Occipital lobe (tissue), 2 donors: ENCODE data around the gene SCN8A. TPM values are rescaled to one million over a fixed set of nuclear protein-coding genes. Genes with fewer than 3 reads are reported as not detected.

Source experiments
- DNase-seq: peaks from one replicate; lab custom pipeline; 2025; lab: John Stamatoyannopoulos, UW
- total RNA-seq: library from RNA; depleted of rRNA; stranded (reverse); fragments of >200 nt; gene quantifications from one replicate; pipeline ENCODE4 v1.2.3, GENCODE V29; 2014

SCN8A gene
- total RNA-seq, 1 donor from 2014 or later, result 51.2 TPM

DNA sequence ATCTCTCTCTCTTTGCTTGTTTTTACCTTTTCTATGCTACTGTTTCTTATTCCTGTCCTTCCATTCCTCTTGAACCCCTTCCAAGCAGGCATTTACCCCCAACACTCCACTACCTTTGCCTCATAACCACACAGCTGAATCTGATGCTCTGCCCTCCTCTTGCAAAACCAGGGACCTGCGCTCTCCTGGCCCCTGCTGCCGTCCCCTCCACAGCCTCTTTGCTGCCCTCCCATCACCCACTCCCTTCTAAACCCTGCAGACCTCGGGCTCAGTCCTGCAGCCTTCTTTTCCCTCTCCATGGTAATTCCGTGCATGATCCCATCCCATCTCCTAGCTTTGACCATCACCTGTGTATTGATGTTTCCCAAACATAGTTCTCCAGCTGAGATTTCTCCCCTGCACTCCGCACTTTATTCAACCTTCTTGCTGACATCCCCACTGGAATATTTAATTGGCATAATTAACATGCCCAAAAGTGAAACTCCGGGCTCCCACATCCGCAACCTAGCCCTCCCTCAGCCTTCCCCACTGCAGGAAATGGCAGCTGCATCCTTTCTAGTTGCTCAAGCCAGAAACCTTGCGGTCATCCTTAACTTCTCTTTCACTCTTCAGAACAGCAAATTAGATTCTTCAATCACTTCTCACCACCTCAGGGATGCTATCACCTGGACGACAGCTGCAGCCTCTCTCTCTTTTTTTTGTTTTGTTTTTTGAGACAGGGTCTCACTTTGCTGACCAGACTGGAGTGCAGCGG, 241.5 kb downstream of the SCN8A start:
- no peak for DNase-seq

GRCh38 chr12:51833448-51834227, 242.6 kb downstream of the SCN8A start:
- no peak for DNase-seq

GRCh38 chr12:51834411-51834810, 243.4 kb downstream of the SCN8A start:
- no peak for DNase-seq

DNA sequence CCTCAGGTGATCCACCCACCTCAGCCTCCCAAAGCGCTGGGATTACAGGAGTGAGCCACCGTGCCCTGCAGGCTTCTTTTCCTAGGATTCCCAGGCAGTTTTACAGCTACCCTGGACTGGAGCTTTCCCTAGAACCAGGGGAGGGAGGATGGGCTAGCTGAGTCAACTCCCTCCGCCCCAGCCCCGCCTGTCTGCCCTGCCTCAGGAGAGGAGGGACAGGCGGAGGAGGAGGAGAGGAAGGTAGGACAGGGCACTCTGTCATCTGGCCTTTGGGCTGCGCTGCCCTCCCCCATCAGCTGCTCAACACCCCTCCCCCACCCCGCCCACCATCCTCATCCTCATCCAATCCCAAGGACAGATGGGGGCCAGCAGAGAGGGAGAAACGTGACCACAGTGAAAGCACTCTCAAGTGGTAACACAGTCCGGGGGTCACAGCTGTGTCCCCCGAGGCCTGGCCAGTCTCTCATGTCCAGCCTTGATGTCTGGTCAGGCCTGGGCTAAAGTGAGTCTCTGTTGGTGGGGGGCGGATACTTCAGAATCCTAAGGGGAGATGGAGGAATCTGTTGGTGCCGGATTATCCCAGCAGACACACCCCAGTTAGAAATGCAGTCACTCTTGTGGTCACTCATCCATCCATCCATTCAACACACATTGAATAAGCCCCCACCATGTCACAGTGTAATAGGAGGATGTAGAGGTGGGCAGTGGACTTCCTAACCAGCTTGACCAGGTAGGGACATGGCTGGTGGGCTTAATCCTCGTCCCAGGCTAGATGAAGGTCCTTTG, 245.2 kb downstream of the SCN8A start:
- no peak for DNase-seq

GRCh38 chr12:51836827-51837173, 245.8 kb downstream of the SCN8A start:
- no peak for DNase-seq

GRCh38 chr12:51837286-51837685, 246.3 kb downstream of the SCN8A start:
- no peak for DNase-seq

- DNase-seq, result no peak
These were observed 247.0 kb downstream of the SCN8A start for GRCh38 chr12:51838036-51838435.

DNA sequence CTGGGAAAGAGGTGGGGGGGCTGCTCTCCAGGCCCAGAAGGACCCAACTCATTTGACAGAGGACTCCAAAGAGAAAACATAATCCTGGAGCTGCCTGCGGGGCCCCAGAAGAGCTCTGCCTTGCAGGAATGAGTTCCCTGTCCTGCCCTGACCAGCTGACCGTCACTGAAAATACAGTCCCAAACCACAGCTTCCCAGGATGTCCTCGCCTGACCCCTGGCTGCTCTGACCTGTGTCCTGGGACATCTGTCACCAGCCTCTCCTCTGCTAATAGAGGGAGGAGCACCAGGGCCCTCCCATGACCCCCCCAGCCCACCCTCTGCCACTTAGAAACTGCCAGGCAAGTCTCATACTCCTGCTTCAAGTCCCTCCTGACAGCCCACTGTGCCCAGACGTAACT, 247.7 kb downstream of the SCN8A start:
- no peak for DNase-seq

- no peak for DNase-seq
These were observed 248.4 kb downstream of the SCN8A start for GRCh38 chr12:51839310-51839947.

- DNase-seq, result no peak
These were observed 249.9 kb downstream of the SCN8A start for GRCh38 chr12:51840966-51841365.

GRCh38 chr12:51841727-51842126, 250.7 kb downstream of the SCN8A start:
- DNase-seq, result no peak

DNA sequence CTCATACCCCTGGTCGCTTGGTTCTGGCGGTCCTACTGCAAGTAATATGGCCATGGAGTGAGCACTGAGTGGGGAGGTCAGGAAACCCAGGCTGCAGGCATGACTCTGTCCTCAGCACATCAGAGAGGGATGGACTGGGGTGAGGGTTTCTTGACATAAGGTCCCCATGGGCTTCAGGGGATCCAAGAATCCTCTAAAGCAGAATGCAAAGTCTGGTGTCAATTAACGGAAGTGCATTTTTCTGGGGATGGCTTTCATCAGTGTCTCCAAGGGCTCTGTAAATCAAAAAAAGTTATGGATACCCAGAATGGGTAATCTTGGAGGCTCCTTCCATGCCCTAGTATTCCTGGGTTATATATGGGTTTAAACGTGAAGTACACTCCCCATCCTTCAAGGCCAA, 253.8 kb downstream of the SCN8A start:
- no peak for DNase-seq

DNA sequence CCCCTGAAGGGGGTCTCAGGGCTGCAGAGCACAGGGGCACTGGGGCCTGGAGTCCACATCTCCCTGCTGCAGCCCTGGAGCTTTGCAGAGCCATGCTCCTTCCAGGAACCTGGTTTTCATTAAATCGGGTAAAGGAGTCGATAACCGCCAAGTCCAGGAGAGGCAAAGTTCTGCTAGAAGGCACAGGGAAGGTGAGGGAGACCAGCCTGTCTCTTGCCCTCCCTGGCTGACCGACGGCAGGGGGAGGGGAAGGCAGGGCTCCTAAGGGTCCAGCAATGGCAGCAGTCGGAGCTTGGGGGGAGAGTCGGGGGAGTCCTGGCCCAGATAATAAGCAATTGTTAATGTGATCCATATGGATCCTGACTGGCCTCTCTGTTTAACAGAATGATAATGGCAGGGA, 254.4 kb downstream of the SCN8A start:
- no peak for DNase-seq

- DNase-seq, result no peak
These were observed 255.2 kb downstream of the SCN8A start for GRCh38 chr12:51846271-51846691.

DNA sequence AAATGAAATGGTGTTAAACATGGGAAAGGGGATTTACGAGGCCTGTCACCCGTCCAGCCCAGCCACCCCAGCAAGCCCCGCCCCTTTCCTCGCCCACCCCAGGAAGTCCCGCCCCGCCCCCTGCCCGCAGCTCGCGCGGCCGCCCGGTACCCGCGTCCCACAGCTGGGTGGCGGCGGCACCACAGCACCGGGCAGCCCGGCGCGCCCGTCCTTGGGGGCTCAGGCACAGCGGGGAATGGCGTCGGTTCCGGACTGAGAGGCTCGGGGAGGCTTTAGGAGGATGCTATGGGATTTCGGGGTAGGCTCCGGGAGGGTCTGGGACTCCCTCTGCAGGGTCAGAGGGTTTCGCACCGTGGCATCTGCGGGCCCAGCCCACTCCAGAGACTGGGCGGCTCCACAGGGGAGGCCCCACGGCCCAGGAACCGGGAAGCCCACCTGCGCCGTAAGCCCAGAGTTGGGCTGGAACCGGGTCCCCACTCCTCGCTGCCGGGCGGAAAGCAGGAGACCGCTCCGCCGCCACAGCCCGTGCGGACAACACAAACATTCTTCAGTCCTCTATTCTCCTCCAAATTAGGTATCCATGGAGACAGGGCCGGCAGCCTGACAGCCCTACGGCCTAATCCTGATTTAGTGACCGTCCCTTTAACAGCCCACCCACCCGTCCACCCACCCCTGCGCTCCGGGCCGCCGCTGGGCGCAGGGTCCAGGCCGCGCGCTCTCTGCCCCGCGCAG, 256.0 kb downstream of the SCN8A start:
- DNase-seq, result no peak

GRCh38 chr12:51847643-51848325, 256.8 kb downstream of the SCN8A start:
- no peak for DNase-seq

DNA sequence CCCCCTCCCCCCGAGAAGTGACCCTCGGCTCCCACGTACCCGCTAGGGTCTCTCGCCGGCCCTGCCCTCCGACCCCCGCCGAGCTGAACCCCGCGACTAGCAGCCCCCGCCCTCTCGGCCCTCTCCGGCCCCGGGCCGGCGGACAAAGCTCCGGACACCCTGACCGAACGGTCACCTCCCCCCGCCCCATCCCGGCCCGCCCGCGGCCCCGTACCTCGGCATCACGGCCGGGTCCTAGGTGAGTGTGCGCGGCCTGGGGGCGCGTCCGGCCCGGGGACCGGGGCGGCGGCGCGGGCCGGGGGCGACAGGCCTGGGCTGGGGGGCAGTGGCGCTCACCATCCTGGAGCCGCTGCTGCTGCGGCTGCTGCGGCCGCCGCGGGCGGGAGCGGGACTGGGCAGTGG, 257.3 kb downstream of the SCN8A start, which contains the start of gene FIGNL2:
FIGNL2 (minus strand) TSS at position 393 of the 402 bp plus-strand sequence. CDS start 26,305 bp downstream, outside the sequence.
- DNase-seq, result no peak

DNA sequence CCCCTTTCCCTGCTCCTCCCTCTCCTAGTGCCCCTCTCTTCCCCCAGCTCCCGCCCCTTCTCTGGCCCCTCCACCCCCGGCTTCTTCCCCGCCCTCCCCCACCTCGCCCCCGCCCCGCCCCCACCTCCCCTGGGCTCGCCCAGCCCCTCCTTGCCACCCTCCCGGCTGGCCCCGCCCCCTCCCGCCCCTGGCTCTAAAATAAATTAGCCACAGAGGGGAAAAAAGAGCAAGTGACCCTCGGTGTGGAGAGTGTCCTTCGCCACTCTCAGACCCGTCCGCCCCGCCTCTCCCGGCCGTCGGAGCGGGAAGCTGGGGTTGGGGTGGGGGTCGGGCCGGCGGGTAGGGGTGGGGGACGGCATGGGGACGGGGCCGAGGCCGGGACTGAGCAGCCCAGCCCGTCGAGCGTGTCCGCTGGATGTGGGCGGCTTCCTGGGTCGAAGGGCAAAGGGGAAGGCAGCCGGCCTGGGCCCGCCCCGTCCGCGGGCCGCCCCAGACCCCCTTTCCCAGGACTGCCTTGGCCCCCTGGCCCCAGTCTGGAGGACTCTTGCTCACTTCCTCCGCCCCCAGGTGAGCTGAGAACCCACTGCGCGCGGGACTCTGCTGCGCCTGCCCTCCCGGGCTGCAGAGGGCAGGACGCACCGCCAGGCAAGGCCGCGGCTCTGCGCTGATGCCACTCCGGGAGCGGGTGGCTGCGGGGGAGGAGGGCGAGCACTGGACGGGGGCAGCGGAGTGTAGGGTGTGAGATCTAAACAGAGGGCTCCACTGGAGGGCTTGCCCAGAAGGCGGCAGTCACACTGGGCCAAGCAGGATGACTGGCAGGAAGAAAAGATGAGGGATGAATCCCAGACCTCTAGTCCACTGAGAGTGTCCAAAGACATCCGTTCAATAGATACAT, 258.1 kb downstream of the SCN8A start:
- no peak for DNase-seq
